AG04450 (cell line): ENCODE measurements around the gene SLC25A47. TPM values are rescaled to one million over a fixed set of nuclear protein-coding genes. Genes with fewer than 3 reads are reported as not detected.
A peak's percentile ranks its signal among the peaks of the same experiment; 100 is the strongest.

Experiments used
- CTCF ChIA-PET: fragments of 300-600, 350-600 bp; formaldehyde crosslinking; extraction: SDS; loops from one replicate; lab custom pipeline; 2022; ENCODE audit warnings: antibody characterized with exemption, inconsistent platforms; lab: Charles Lee
- POLR2A ChIA-PET: fragments of 350-600 bp; formaldehyde crosslinking; extraction: SDS; loops from one replicate; lab custom pipeline; 2021; ENCODE audit warnings: antibody characterized with exemption, inconsistent platforms; lab: Yijun Ruan, JAX
- DNase-seq: peaks from one replicate; pipeline ENCODE4 v3.0.0-alpha.2; 2011; ENCODE audit warnings: low read depth, low spot score
- H3K27ac ChIP-seq: one replicate; pipeline ENCODE4 v1.5.1; 2012; ENCODE audit warnings: low read depth, low read length, control low read depth
- H3K27me3 ChIP-seq: one replicate; pipeline ENCODE4 v1.6.0; 2012; ENCODE audit warnings: low read length; ENCODE audit not compliant: control insufficient read depth, insufficient read depth
- H3K4me3 ChIP-seq: 2 replicates; pipeline ENCODE4 v1.5.1; 2011; ENCODE audit warnings: mild to moderate bottlenecking, low read depth, low read length, control low read depth
- H3K9me3 ChIP-seq: 2 replicates; pipeline ENCODE4 v1.5.1; 2012; ENCODE audit warnings: low read length; ENCODE audit not compliant: control insufficient read depth, insufficient read depth
- polyA plus RNA-seq: library from polyadenylated mRNA; depleted of rRNA; stranded (reverse); fragments of >200 nt; gene quantifications from 2 replicates; pipeline ENCODE4 v1.2.3, GENCODE V29; 2011
- TF ChIP-seq, protein P1 (sequence below): IDR thresholded peaks from 2 replicates; pipeline ENCODE4 v1.5.1; 2011; ENCODE audit warnings: low read depth, low read length, control low read depth, inconsistent platforms

SLC25A47 gene
- polyA plus RNA-seq, 1 experiment = not detected

GRCh38 chr14:100372357-100373048, 49.4 kb downstream of the SLC25A47 start:
- Histone ChIP-seq H3K9me3 (no peaks in the 10 kb centered on the region; the same call in 1 of the 2 replicates), H3K27ac (no peak overlapping the region), H3K4me3 (peak overlapping the region; percentile 90), H3K27me3 (no peaks in the 10 kb centered on the region)
- DNase-seq = no peak
- POLR2A ChIA-PET = interaction anchor here (0.6 to 0.8 kb wide), 2 partner anchors 9 to 56 kb away, joined by 3 to 4 read pairs; no protein-coding TSS in a partner anchor
- CTCF ChIA-PET = interaction anchor here (1.2 to 2.1 kb wide), 2 partner anchors 11 to 13 kb away, joined by 3 to 6 read pairs; no protein-coding TSS in a partner anchor
- TF ChIP-seq, protein P1, sequence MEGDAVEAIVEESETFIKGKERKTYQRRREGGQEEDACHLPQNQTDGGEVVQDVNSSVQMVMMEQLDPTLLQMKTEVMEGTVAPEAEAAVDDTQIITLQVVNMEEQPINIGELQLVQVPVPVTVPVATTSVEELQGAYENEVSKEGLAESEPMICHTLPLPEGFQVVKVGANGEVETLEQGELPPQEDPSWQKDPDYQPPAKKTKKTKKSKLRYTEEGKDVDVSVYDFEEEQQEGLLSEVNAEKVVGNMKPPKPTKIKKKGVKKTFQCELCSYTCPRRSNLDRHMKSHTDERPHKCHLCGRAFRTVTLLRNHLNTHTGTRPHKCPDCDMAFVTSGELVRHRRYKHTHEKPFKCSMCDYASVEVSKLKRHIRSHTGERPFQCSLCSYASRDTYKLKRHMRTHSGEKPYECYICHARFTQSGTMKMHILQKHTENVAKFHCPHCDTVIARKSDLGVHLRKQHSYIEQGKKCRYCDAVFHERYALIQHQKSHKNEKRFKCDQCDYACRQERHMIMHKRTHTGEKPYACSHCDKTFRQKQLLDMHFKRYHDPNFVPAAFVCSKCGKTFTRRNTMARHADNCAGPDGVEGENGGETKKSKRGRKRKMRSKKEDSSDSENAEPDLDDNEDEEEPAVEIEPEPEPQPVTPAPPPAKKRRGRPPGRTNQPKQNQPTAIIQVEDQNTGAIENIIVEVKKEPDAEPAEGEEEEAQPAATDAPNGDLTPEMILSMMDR = no peak

DNA sequence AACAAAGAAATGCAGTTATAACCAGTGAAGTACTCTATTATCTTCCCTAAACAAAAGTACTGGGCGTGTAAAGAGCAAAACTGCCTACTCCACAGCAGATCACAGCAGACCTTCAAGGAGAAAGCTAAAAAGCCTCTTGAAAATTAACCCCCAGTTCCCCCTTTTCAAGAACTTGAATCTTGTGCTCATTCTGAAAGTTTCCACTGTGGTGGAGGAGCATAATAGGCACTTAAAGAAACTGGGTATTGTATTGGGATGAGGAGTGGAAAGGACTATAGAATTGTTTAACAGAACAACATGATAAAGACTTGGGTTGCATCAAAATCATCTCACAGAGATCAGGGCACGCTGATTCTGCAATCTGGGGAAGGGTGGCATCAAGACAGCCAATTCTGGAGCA, 51.1 kb downstream of the SLC25A47 start:
- DNase-seq = no peak
- TF ChIP-seq, protein P1 = no peak
- Histone ChIP-seq H3K4me3 (peak overlapping the region; percentile 90), H3K27me3 (no peaks in the 10 kb centered on the region), H3K9me3 (no peaks in the 10 kb centered on the region; the same call in 1 of the 2 replicates), H3K27ac (no peak overlapping the region)
- CTCF ChIA-PET = interaction anchor here (1.1 to 1.4 kb wide), 3 partner anchors 11 to 88 kb away, joined by 5 to 8 read pairs (median 5); no protein-coding TSS in a partner anchor
- POLR2A ChIA-PET = no interaction called here

- CTCF ChIA-PET = interaction anchor here (1.1 to 1.4 kb wide), 4 partner anchors 10 to 89 kb away, joined by 4 to 8 read pairs (median 5); no protein-coding TSS in a partner anchor
- TF ChIP-seq, protein P1 = no peak
- no peaks in the 10 kb centered on the region; the same call in 1 of the 2 replicates for H3K9me3 ChIP-seq
- H3K27me3 ChIP-seq = no peaks in the 10 kb centered on the region
- peak overlapping the region; percentile 90 for H3K4me3 ChIP-seq
- POLR2A ChIA-PET = interaction anchor here (0.6 to 1.5 kb wide), 7 partner anchors 10 to 89 kb away, joined by 3 to 21 read pairs (median 4); partner anchors contain the start of gene SLC25A29
- H3K27ac ChIP-seq = peak overlapping the region; percentile 100
- no peak for DNase-seq
Measured at GRCh38 chr14:100374876-100375265, 51.7 kb downstream of the SLC25A47 start.

GRCh38 chr14:100375266-100375962, 52.3 kb downstream of the SLC25A47 start:
- Histone ChIP-seq H3K4me3 (peak overlapping the region; percentile 90), H3K9me3 (no peaks in the 10 kb centered on the region; the same call in 1 of the 2 replicates), H3K27ac (peak overlapping the region; percentile 100), H3K27me3 (no peaks in the 10 kb centered on the region)
- DNase-seq = peak; percentile 96
- CTCF ChIA-PET = interaction anchor here (1.1 to 1.4 kb wide), 4 partner anchors 10 to 89 kb away, joined by 4 to 8 read pairs (median 5); no protein-coding TSS in a partner anchor
- POLR2A ChIA-PET = interaction anchor here (0.6 to 1.5 kb wide), 7 partner anchors 9 to 89 kb away, joined by 3 to 21 read pairs (median 4); partner anchors contain the start of gene SLC25A29
- TF ChIP-seq, protein P1 = no peak
